HL-60 (cell line): ENCODE measurements around the gene AFAP1.

Source experiments
- DNase-seq, 2 experiments: peaks; one replicate each; pipeline ENCODE4 v3.0.0-alpha.2; 2010 to 2020; ENCODE audit warnings: low read depth in 1 of 2, low spot score in 1 of 2
- H3K27ac ChIP-seq: fragments of 250-450 bp; sonication (Bioruptor Pico); replicated peaks from 2 replicates; pipeline ENCODE4 v1.5.1; 2020; ENCODE audit warnings: mild to moderate bottlenecking, moderate library complexity
- H3K27me3 ChIP-seq: fragments of 250-450 bp; sonication (Bioruptor Pico); 2 replicates; pipeline ENCODE4 v1.5.1; 2021; ENCODE audit warnings: mild to moderate bottlenecking, moderate library complexity; ENCODE audit not compliant: insufficient read depth, poor library complexity, severe bottlenecking
- H3K4me3 ChIP-seq: replicated peaks from 2 replicates; pipeline ENCODE4 v1.5.1; 2011; ENCODE audit warnings: mild to moderate bottlenecking, control low read depth, low read length; ENCODE audit not compliant: insufficient read depth
- GABPA ChIP-seq: IDR thresholded peaks from 2 replicates; pipeline ENCODE4 v1.6.1; 2012; ENCODE audit warnings: low read depth
- POLR2AphosphoS5 ChIP-seq: IDR thresholded peaks from 2 replicates; pipeline ENCODE4 v1.6.1; 2012; ENCODE audit warnings: low read depth
- SPI1 ChIP-seq: IDR thresholded peaks from 2 replicates; pipeline ENCODE4 v1.6.1; 2012; ENCODE audit warnings: low read depth, mild to moderate bottlenecking, borderline replicate concordance
- TF ChIP-seq, protein P1 (sequence below): IDR thresholded peaks from 2 replicates; pipeline ENCODE4 v1.6.1; 2012; ENCODE audit warnings: low read depth; ENCODE audit not compliant: insufficient replicate concordance
- TF ChIP-seq, protein P2 (sequence below): IDR thresholded peaks from one replicate; pipeline ENCODE4 v1.5.1; 2011; ENCODE audit warnings: low read length, control low read depth, inconsistent platforms; ENCODE audit not compliant: insufficient read depth

Gene AFAP1

DNA sequence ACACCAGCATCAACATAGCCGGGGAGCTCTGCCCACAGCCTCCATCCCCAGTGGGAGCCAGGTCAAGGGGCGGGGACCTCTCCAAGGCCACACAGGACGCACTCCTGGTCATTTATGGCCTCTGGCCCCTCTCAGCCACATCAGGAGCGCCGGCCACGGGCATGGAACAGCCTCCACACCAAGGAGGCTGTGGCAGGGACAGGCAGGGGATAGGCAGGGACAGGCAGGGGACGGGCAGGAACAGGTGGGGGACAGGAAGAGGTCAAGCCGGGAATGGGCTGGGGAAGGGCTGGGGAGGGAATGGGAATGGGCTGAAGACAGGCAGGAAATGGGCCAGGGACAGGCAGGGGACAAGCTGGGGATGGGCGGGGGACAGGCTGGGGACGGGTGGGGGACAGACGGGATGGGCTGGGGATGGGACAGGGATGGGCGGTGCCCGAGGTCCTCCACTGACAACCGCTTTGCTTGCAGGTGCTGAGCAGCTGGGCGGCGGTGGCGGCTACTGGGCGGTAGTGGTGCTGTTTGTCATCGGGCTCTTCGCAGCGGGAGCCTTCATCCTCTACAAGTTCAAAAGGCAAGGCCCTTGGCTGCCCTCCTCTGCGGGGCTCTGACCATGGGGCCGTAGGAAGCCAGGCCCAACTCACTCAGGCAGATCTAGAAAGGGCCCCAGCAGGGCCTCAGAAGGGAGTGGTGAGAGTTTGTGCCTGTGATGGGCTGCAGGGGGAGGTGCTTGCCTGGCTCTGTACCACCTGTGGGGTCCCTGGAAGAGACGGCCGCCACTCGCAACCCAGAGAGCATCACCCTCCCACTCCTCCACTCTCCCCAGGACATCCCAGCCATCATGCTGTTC is 205.6 kb downstream of the AFAP1 start:
- H3K4me3 ChIP-seq, result no peak overlapping the region
- TF ChIP-seq, protein P1, sequence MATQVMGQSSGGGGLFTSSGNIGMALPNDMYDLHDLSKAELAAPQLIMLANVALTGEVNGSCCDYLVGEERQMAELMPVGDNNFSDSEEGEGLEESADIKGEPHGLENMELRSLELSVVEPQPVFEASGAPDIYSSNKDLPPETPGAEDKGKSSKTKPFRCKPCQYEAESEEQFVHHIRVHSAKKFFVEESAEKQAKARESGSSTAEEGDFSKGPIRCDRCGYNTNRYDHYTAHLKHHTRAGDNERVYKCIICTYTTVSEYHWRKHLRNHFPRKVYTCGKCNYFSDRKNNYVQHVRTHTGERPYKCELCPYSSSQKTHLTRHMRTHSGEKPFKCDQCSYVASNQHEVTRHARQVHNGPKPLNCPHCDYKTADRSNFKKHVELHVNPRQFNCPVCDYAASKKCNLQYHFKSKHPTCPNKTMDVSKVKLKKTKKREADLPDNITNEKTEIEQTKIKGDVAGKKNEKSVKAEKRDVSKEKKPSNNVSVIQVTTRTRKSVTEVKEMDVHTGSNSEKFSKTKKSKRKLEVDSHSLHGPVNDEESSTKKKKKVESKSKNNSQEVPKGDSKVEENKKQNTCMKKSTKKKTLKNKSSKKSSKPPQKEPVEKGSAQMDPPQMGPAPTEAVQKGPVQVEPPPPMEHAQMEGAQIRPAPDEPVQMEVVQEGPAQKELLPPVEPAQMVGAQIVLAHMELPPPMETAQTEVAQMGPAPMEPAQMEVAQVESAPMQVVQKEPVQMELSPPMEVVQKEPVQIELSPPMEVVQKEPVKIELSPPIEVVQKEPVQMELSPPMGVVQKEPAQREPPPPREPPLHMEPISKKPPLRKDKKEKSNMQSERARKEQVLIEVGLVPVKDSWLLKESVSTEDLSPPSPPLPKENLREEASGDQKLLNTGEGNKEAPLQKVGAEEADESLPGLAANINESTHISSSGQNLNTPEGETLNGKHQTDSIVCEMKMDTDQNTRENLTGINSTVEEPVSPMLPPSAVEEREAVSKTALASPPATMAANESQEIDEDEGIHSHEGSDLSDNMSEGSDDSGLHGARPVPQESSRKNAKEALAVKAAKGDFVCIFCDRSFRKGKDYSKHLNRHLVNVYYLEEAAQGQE, result no peak
- H3K27me3 ChIP-seq, result no peaks in the 10 kb centered on the region
- DNase-seq, result no peak
- no peak overlapping the region for H3K27ac ChIP-seq

DNA sequence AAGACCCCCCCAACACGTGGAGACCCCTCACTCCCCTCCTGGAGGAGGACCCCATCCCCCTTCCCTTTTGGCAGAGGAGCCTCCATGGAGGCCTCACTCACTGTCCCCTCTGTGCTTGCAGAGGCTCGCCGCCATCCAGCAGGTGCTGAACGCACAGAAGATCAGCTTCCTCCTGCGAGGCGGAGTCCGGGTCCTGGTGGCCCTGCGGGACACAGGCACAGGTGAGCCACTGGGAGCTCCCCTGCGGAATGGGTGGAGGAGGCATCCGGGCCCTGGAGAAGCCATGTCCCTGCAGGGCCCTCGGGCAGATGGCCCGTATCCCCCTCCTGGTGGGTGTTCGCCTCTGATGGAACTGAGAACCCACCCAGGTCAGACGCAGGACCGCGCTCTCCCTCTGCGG is 206.5 kb downstream of the AFAP1 start:
- DNase-seq, result no peak
- H3K27me3 ChIP-seq, result no peaks in the 10 kb centered on the region
- no peak overlapping the region for H3K27ac ChIP-seq
- TF ChIP-seq GABPA (no peak), POLR2AphosphoS5 (no peak), SPI1 (no peak)
- TF ChIP-seq, protein P1, result no peak
- TF ChIP-seq, protein P2, sequence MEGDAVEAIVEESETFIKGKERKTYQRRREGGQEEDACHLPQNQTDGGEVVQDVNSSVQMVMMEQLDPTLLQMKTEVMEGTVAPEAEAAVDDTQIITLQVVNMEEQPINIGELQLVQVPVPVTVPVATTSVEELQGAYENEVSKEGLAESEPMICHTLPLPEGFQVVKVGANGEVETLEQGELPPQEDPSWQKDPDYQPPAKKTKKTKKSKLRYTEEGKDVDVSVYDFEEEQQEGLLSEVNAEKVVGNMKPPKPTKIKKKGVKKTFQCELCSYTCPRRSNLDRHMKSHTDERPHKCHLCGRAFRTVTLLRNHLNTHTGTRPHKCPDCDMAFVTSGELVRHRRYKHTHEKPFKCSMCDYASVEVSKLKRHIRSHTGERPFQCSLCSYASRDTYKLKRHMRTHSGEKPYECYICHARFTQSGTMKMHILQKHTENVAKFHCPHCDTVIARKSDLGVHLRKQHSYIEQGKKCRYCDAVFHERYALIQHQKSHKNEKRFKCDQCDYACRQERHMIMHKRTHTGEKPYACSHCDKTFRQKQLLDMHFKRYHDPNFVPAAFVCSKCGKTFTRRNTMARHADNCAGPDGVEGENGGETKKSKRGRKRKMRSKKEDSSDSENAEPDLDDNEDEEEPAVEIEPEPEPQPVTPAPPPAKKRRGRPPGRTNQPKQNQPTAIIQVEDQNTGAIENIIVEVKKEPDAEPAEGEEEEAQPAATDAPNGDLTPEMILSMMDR, result no peak
- no peak overlapping the region for H3K4me3 ChIP-seq

DNA sequence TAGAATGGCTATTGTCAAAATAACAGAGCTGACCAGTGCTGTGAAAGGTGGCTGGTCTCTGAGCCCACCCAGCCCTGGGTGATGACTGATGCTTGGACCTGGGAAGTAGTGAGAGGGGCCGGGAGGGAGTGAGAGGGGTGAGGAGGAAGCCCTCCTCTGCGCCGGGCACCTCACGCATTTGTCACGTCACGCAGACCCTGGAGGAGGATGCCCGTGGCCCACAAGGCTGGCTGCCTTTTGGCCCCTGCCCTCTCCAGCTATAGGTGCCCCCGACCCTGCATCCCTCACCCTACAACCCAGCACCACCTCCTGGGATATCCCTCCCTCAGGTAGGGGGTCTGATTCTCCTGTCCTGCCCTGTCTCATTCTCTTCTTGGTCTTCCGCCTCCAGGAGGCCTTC is 207.4 kb downstream of the AFAP1 start:
- H3K27ac ChIP-seq, result no peak overlapping the region
- H3K4me3 ChIP-seq, result no peak overlapping the region
- H3K27me3 ChIP-seq, result no peaks in the 10 kb centered on the region
- TF ChIP-seq POLR2AphosphoS5 (no peak), GABPA (no peak), SPI1 (no peak)
- TF ChIP-seq, protein P1, result no peak
- TF ChIP-seq, protein P2, result no peak
- DNase-seq, result no peak
